ENCODE results near the gene GPR176.
"Not testable (repeated sequence)": the region's sequence is repeated elsewhere in the genome, so short reads cannot be mapped to it uniquely, and the experiment has no call there.

GPR176 gene

GRCh38 chr15:39909007-39909406 is 11.1 kb downstream of the GPR176 start:
- H3K4me3 ChIP-seq (ENCODE audit: low read length): no peak overlapping the region
- no peak for TF ChIP-seq CTCF (conservative IDR thresholded peaks at IDR 0.05; ENCODE audit: low read length)
- no peak for DNase-seq (ENCODE audit: low read depth)

- DNase-seq (ENCODE audit: low read depth): peak; percentile 91
- TF ChIP-seq CTCF (conservative IDR thresholded peaks at IDR 0.05; ENCODE audit: low read length): no peak
- H3K4me3 ChIP-seq (ENCODE audit: low read length): no peak overlapping the region
Measured at GRCh38 chr15:39908186-39908585, 11.9 kb downstream of the GPR176 start.

GRCh38 chr15:39907216-39907615 is 12.8 kb downstream of the GPR176 start:
- TF ChIP-seq CTCF (conservative IDR thresholded peaks at IDR 0.05; ENCODE audit: low read length): no peak
- DNase-seq (ENCODE audit: low read depth): no peak
- no peak overlapping the region for H3K4me3 ChIP-seq (ENCODE audit: low read length)

GRCh38 chr15:39904115-39904514 is 16.0 kb downstream of the GPR176 start:
- H3K4me3 ChIP-seq (ENCODE audit: low read length): no peak overlapping the region
- no peak for DNase-seq (ENCODE audit: low read depth)
- no peak for TF ChIP-seq CTCF (conservative IDR thresholded peaks at IDR 0.05; ENCODE audit: low read length)

GRCh38 chr15:39898317-39898716 is 21.7 kb downstream of the GPR176 start:
- no peak for DNase-seq (ENCODE audit: low read depth)
- H3K4me3 ChIP-seq (ENCODE audit: low read length): no peak overlapping the region
- no peak for TF ChIP-seq CTCF (conservative IDR thresholded peaks at IDR 0.05; ENCODE audit: low read length)

GRCh38 chr15:39896846-39897245 is 23.2 kb downstream of the GPR176 start:
- TF ChIP-seq CTCF (conservative IDR thresholded peaks at IDR 0.05; ENCODE audit: low read length): no peak

GRCh38 chr15:39896101-39896500 is 24.0 kb downstream of the GPR176 start:
- H3K4me3 ChIP-seq (ENCODE audit: low read length): no peak overlapping the region
- TF ChIP-seq CTCF (conservative IDR thresholded peaks at IDR 0.05; ENCODE audit: low read length): no peak
- DNase-seq (ENCODE audit: low read depth): no peak

More at GRCh38 chr15:39896846-39897245, 23.2 kb downstream of the GPR176 start:
- H3K4me3 ChIP-seq (ENCODE audit: low read length): no peak overlapping the region
- peak; percentile 82 for DNase-seq (ENCODE audit: low read depth)

GRCh38 chr15:39893051-39893450 is 27.0 kb downstream of the GPR176 start:
- DNase-seq (ENCODE audit: low read depth); H3K4me3 ChIP-seq (ENCODE audit: low read length): not testable (repeated sequence)
